ENCODE measurements around the gene MAP4K3. TPM values are rescaled to one million over a fixed set of nuclear protein-coding genes. Genes with fewer than 3 reads are reported as not detected.

The MAP4K3 gene
- total and polyA plus RNA-seq, 2 donors (not counting 1 experiment from before 2014, with no cell fraction given) = 1.3 to 28.3 TPM

DNA sequence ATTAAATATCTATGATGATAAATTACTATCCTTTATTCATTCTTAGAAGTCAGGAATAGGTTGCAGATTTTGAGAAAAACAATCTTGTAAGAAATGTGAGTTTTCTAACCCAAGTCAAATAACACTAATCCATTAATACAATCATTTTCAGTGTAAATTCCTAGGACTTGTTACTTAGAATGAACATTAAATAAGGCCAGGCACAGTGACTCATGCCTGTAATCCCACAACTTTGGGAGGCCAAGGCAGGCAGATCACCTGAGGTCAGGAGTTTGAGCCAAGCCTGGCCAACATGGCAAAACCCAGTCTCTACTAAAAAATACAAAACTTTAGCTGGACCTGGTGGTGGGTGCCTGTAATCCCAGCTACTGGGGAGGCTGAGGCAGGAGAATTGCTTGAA is 147.5 kb downstream of the MAP4K3 start:
- Histone ChIP-seq H3K9ac (ENCODE audit: low read length) (no peak overlapping the region), H3K79me2 (ENCODE audit: control insufficient read depth, insufficient read depth, low read length) (no peaks in the 10 kb centered on the region), H3K9me3 (ENCODE audit: control extremely low read depth in 1 of 3, control insufficient read depth in 2 of 3, insufficient read depth in 1 of 3, low read length in 2 of 3) (no peaks in the 10 kb centered on the region), H3K27ac (ENCODE audit: low read length in 2 of 2) (no peak overlapping the region), H2AFZ (ENCODE audit: insufficient read depth, low read depth, low read length, poor library complexity, severe bottlenecking) (no peak overlapping the region), H3K4me1 (ENCODE audit: control insufficient read depth in 2 of 2, insufficient read depth in 2 of 2, low read length in 2 of 2) (no peaks in the 10 kb centered on the region), H3K27me3 (replicated peaks in 1 of 4; ENCODE audit: control extremely low read depth in 1 of 4, control insufficient read depth in 3 of 4, insufficient read depth in 4 of 4, low read length in 3 of 4) (no peaks in the 10 kb centered on the region), H3K36me3 (replicated peaks in 1 of 2; ENCODE audit: control extremely low read depth in 1 of 2, control insufficient read depth in 1 of 2, extremely low read depth in 1 of 2, insufficient read depth in 2 of 2, low read length in 1 of 2) (peaks cover 0 to 3% of the 10 kb centered on the region in 2 experiments), H4K20me1 (ENCODE audit: control insufficient read depth, insufficient read depth, low read length, poor library complexity, severe bottlenecking) (no peaks in the 10 kb centered on the region), H3K4me3 (ENCODE audit: control extremely low read depth in 1 of 5, extremely low read depth in 1 of 5, insufficient read depth in 1 of 5, low read depth in 2 of 5, low read length in 4 of 5) (no peak overlapping the region), H3K4me2 (replicated peaks; ENCODE audit: low read depth, low read length, poor library complexity, severe bottlenecking) (no peak overlapping the region)
- DNase-seq (no peak), ATAC-seq (ENCODE audit: low read depth) (no peak)
- Mint-ChIP-seq H3K9me3 (ENCODE audit: insufficient read depth) (no peaks in the 10 kb centered on the region), H3K4me1 (peaks cover 2% of the 10 kb centered on the region), H3K27me3 (no peaks in the 10 kb centered on the region), H3K27ac (no peak overlapping the region), H3K4me3 (no peak overlapping the region)
- ChIA-PET CTCF (no interaction called here), POLR2A (no interaction called here)
- TF ChIP-seq EZH2 (IDR thresholded peaks at IDR 0.05; ENCODE audit: borderline replicate concordance, insufficient read depth, low read depth, low read length, poor library complexity, severe bottlenecking) = no peak
- TF ChIP-seq, protein P1, sequence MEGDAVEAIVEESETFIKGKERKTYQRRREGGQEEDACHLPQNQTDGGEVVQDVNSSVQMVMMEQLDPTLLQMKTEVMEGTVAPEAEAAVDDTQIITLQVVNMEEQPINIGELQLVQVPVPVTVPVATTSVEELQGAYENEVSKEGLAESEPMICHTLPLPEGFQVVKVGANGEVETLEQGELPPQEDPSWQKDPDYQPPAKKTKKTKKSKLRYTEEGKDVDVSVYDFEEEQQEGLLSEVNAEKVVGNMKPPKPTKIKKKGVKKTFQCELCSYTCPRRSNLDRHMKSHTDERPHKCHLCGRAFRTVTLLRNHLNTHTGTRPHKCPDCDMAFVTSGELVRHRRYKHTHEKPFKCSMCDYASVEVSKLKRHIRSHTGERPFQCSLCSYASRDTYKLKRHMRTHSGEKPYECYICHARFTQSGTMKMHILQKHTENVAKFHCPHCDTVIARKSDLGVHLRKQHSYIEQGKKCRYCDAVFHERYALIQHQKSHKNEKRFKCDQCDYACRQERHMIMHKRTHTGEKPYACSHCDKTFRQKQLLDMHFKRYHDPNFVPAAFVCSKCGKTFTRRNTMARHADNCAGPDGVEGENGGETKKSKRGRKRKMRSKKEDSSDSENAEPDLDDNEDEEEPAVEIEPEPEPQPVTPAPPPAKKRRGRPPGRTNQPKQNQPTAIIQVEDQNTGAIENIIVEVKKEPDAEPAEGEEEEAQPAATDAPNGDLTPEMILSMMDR (IDR thresholded peaks at IDR 0.05) = no peak
- intact Hi-C loops (cut with micrococcal nuclease) = no loop called here

GRCh38 chr2:39283561-39283960 is 153.5 kb downstream of the MAP4K3 start:
- Mint-ChIP-seq H3K27ac (no peak overlapping the region), H3K4me3 (no peak overlapping the region)
- no peaks in the 10 kb centered on the region for H3K9me3 ChIP-seq (ENCODE audit: control extremely low read depth in 1 of 3, control insufficient read depth in 2 of 3, insufficient read depth in 1 of 3, low read length in 2 of 3)

More at GRCh38 chr2:39283561-39283960, 153.5 kb downstream of the MAP4K3 start:
- no peak overlapping the region for H2AFZ ChIP-seq (ENCODE audit: insufficient read depth, low read depth, low read length, poor library complexity, severe bottlenecking)
- H3K4me2 ChIP-seq (replicated peaks; ENCODE audit: low read depth, low read length, poor library complexity, severe bottlenecking) = no peak overlapping the region
- H3K9me3 Mint-ChIP-seq (ENCODE audit: insufficient read depth) = no peaks in the 10 kb centered on the region
- no peak overlapping the region for H3K27ac ChIP-seq (ENCODE audit: low read length in 2 of 2)
- no CpG with 5 or more reads among the region's 1 CpG for WGBS (ENCODE audit: insufficient coverage)
- no peak overlapping the region for H3K4me3 ChIP-seq (ENCODE audit: control extremely low read depth in 1 of 5, extremely low read depth in 1 of 5, insufficient read depth in 1 of 5, low read depth in 2 of 5, low read length in 4 of 5)
- DNase-seq = no peak
- no peaks in the 10 kb centered on the region for H3K27me3 Mint-ChIP-seq
- no peaks in the 10 kb centered on the region for H3K79me2 ChIP-seq (ENCODE audit: control insufficient read depth, insufficient read depth, low read length)
- no peaks in the 10 kb centered on the region for H3K4me1 ChIP-seq (ENCODE audit: control insufficient read depth in 2 of 2, insufficient read depth in 2 of 2, low read length in 2 of 2)
- no peak for ATAC-seq (ENCODE audit: low read depth)
- no peaks in the 10 kb centered on the region for H4K20me1 ChIP-seq (ENCODE audit: control insufficient read depth, insufficient read depth, low read length, poor library complexity, severe bottlenecking)
- POLR2A ChIA-PET = no interaction called here
- TF ChIP-seq, protein P1 (IDR thresholded peaks at IDR 0.05) = no peak
- TF ChIP-seq EZH2 (IDR thresholded peaks at IDR 0.05; ENCODE audit: borderline replicate concordance, insufficient read depth, low read depth, low read length, poor library complexity, severe bottlenecking) = no peak
- H3K36me3 ChIP-seq (replicated peaks in 1 of 2; ENCODE audit: control extremely low read depth in 1 of 2, control insufficient read depth in 1 of 2, extremely low read depth in 1 of 2, insufficient read depth in 2 of 2, low read length in 1 of 2) = peaks cover 0 to 3% of the 10 kb centered on the region in 2 experiments
- no peak overlapping the region for H3K9ac ChIP-seq (ENCODE audit: low read length)
- H3K27me3 ChIP-seq (replicated peaks in 1 of 4; ENCODE audit: control extremely low read depth in 1 of 4, control insufficient read depth in 3 of 4, insufficient read depth in 4 of 4, low read length in 3 of 4) = no peaks in the 10 kb centered on the region
- intact Hi-C loops (cut with micrococcal nuclease) = no loop called here
- peaks cover 2% of the 10 kb centered on the region for H3K4me1 Mint-ChIP-seq
- CTCF ChIA-PET = no interaction called here

Measured in B cell (primary cell).